ENCODE measurements around the gene LDOC1.

GRCh38 chrX:141175786-141176185 is 1.1 kb downstream of the LDOC1 start:
- TF ChIP-seq POLR2A (IDR thresholded peaks at IDR 0.05) = no peak
- TF ChIP-seq, protein P1, sequence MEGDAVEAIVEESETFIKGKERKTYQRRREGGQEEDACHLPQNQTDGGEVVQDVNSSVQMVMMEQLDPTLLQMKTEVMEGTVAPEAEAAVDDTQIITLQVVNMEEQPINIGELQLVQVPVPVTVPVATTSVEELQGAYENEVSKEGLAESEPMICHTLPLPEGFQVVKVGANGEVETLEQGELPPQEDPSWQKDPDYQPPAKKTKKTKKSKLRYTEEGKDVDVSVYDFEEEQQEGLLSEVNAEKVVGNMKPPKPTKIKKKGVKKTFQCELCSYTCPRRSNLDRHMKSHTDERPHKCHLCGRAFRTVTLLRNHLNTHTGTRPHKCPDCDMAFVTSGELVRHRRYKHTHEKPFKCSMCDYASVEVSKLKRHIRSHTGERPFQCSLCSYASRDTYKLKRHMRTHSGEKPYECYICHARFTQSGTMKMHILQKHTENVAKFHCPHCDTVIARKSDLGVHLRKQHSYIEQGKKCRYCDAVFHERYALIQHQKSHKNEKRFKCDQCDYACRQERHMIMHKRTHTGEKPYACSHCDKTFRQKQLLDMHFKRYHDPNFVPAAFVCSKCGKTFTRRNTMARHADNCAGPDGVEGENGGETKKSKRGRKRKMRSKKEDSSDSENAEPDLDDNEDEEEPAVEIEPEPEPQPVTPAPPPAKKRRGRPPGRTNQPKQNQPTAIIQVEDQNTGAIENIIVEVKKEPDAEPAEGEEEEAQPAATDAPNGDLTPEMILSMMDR (IDR thresholded peaks at IDR 0.05) = no peak
- TF ChIP-seq EP300 (IDR thresholded peaks at IDR 0.05; ENCODE audit: low read depth) = no peak
- TF ChIP-seq POLR2AphosphoS5 (IDR thresholded peaks at IDR 0.05) = no peak

Measured in transverse colon (tissue), 4 donors.